Activated CD4-positive, CD25-positive, alpha-beta regulatory T cell treated with anti-CD3 and anti-CD28 coated beads, Interleukin-2, amount 50 U/mL, for 16 hours (primary cell): ENCODE data around the gene LMOD1.
"Not testable (repeated sequence)": the region's sequence is repeated elsewhere in the genome, so short reads cannot be mapped to it uniquely, and the experiment has no call there.

Experiments
- DNase-seq: peaks from one replicate; pipeline ENCODE4 v3.0.0-alpha.2; 2020; ENCODE audit warnings: low read depth, low spot score

The LMOD1 gene

GRCh38 chr1:201946224-201946908, at the start of gene LMOD1:
TSS of gene LMOD1 (minus strand) at chr1:201946548. CDS start at chr1:201946340, 208 bp downstream.
- DNase-seq: no peak

DNA sequence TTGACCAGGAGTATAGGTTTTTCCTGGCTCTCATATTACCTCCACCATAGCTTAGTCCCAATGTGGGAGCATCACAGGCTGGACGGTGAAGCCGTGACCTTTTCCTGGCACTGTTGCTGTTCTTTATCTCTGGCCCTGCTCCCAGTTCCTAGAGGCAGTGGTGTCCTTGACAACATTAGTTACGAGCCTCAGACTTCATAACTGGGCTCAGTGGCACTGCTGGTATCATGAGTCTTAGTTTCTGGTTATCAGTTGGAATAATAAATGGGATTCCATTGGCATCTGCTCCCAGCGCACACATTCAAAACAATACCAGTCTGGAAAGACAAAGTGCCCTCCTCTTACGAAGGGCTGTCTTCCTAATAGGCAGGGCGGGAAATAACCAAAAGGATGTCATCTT, 44.1 kb upstream of the LMOD1 start:
- DNase-seq: no peak

GRCh38 chr1:201989354-201990128, 43.2 kb upstream of the LMOD1 start:
- DNase-seq: no peak

GRCh38 chr1:201988601-201989000, 42.3 kb upstream of the LMOD1 start:
- DNase-seq: no peak

DNA sequence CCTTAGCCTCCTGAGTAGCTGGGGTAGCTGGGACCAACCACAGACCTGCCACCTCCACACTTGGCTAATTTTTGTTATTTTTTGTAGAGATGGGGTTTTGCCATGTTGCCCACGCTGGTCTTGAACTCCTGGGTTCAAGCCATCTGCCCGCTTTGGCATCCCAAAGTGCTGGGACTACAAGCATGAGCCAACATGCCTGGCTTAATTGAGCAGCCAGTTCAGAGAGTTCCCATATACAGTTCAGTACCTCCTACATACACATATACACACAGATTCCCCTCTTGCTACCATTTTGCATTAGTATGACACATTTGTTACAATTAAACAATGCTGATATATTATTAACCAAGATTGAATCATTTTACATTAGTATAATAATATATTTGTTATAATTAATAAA, 39.0 kb upstream of the LMOD1 start:
- no peak for DNase-seq

- no peak for DNase-seq
These were observed 38.1 kb upstream of the LMOD1 start for GRCh38 chr1:201984446-201984845.

DNA sequence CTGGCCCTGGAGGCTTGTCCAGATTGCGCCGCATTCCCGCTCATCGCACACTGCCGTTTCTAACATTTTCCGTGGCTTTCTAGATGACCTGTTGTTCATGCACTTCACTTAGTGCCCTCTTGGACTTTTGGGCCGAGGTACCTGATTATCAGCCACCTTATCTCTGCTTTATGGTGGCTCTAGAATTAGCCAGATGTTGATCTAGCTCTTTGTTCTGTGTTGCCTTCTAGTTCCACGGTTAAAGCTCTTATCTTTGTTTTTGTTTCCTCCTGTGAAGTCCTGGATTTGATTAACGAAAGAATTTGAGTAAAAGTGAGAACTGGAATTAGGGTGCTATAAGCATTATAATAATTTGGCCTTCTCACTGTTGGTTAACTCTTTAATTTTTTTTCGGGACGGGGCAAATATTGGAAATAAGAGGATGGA, 37.0 kb upstream of the LMOD1 start:
- DNase-seq: no peak

DNA sequence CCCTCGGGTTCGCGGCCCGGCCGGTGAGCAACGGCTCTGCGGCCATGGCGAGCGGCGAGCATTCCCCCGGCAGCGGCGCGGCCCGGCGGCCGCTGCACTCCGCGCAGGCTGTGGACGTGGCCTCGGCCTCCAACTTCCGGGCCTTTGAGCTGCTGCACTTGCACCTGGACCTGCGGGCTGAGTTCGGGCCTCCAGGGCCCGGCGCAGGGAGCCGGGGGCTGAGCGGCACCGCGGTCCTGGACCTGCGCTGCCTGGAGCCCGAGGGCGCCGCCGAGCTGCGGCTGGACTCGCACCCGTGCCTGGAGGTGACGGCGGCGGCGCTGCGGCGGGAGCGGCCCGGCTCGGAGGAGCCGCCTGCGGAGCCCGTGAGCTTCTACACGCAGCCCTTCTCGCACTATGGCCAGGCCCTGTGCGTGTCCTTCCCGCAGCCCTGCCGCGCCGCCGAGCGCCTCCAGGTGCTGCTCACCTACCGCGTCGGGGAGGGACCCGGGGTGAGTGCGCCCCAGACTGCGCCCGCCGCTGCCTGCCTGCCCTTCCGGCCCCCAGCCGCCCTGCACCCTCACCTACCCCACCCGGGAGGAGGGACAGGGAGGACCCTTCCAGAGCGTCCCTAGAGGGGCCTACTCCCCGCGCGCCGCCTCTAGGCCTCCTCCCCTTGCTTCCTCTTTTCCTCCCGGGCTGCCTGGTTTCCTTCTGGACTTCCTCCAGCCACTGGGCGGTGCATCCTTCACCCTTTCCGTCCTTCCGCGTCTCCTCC, 36.5 kb upstream of the LMOD1 start, which contains the start of gene RNPEP:
RNPEP (plus strand) TSS at position 26 of the 757 bp plus-strand sequence; CDS start at position 45, 19 bp downstream.
- peak; percentile 19 for DNase-seq

GRCh38 chr1:201982082-201982622, 35.8 kb upstream of the LMOD1 start:
- peak; percentile 29 for DNase-seq

GRCh38 chr1:201970334-201971159, 24.2 kb upstream of the LMOD1 start:
- DNase-seq: no peak

DNA sequence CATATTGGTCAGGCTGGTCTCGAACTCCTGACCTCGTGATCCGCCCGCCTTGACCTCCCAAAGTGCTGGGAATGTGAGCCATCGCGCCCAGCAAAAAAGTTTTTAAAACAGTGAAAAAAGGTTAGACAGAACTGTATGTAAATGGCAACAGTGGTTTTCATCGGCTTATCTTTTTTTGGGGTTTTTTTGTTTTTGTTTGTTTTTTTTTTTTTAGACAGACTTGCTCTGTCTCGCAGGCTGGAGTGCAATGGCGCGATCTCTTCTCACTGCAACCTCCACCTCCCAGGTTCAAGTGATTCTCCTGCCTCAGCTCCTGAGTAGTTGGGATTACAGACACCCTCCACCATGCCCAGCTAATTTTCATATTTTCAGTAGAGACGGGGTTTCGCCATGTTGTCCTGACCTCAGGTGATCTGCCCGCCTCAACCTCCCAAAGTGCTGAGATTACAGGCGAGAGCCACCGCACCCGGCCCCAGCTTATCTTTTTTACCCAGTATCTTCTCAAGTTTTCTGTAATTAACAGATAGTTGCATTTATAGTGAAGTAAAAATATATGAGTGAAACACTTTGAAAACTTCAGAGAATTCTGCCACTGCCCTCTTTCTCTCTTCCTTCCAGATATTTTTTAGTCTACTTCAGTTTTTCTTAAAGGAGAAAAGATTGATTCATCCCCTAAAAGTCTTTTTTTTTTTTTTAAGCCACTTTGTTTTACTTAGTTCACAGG, 22.0 kb upstream of the LMOD1 start:
- no peak for DNase-seq

DNA sequence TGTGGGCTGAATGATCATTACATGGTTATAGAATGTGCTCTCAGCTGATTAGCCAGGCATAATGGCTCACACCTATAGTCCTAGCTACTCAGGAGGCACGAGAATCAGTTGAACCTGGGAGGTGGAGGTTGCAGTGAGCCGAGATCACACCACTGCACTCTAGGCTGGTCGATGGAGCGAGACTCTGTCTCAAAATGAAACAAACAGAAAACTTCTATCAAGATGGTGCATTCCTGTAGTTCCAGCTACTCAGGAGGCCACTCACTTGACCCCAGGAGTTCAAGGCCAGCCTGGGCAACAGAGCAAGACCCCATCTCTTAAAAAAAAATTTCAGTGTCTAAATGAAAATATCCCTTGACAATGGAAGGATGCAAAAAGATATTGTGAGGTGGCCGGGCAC, 19.8 kb upstream of the LMOD1 start:
- no peak for DNase-seq

DNA sequence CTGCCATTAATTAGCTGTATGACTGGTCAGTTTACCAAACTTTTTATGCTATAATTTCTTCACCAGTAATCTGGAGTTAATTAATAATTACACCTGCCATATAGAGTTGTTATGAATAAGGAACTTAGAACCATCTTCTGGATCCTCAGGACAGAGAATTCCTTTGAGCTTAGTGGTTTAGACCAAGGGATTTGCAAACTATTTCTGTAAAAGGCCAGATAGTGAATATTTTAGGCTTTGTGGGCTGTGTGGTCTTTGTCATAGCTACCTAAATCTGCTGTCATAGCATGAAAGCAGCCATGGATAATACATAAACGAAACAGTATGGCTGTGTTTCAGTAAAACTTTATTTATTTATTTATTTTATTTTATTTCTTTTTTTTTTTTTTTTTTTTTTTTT, 17.9 kb upstream of the LMOD1 start:
- DNase-seq: no peak

DNA sequence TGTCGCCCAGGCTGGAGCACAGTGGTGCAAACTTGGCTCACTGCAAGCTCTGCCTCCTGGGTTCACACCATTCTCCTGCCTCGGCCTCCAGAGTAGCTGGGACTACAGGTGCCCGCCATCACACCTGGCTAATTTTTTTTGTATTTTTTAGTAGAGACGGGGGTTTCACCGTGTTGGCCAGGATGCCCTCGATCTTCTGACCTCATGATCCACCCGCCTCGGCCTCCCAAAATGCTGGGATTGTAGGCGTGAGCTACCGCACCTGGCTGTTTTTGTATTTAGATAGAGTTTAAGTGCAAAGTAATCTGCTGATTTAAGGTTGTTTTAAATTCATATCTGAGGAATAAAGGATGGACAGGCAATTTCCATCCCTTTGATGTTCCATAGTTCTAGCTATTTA, 16.0 kb upstream of the LMOD1 start:
- not testable (repeated sequence) for DNase-seq

- no peak for DNase-seq
These were observed 12.0 kb upstream of the LMOD1 start for GRCh38 chr1:201958348-201958747.

- DNase-seq: no peak
These were observed 9.4 kb upstream of the LMOD1 start for GRCh38 chr1:201955729-201956143.

DNA sequence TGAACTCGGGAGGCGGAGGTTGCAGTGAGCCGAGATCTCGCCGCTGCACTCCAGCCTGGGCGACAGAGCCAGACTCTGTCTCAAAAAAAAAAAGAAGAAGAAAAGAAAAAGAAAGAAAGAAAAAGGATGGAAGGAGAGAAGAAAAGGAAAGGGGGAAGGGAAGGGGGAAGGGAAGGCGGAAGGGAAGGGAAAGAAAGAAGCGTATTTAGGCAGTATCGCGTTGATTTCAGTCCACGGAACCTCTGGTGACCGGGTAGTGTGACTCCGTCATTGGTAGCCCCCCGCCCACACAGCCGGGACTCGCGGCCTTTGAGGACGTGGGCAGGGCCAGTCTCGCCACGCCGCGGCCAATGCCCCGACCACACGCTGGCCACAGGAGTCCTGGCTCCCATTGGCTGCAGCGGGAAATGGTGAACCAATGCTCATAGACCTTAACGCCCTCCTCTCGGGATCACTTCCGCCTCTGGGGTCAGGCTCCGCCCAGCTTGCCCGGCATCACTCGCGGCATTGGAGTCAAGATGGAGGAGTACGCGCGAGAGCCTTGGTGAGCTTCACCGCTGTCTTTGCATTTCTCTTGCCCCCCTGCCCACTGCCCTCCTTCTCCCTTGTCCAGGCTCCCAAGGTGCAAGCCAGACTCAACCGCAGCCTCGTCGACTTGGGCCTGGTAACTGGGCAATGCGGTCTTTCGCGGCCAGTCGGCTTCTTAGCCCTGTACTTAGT, 8.8 kb upstream of the LMOD1 start, which contains the start of gene TIMM17A:
TIMM17A (plus strand) TSS at position 495 of the 720 bp plus-strand sequence; CDS start at position 519, 24 bp downstream.
- DNase-seq: peak; percentile 91

GRCh38 chr1:201954263-201955008, 8.1 kb upstream of the LMOD1 start:
- no peak for DNase-seq

- no peak for DNase-seq
These were observed 3.1 kb upstream of the LMOD1 start for GRCh38 chr1:201949491-201949890.
